SU-DHL-6 (cell line): Measurements from ENCODE around the gene GIMAP7.

Source experiments
- H2AFZ ChIP-seq: fragments of 200-600 bp; sonication (generic); 2 replicates; pipeline ENCODE4 v1.6.1; 2014; ENCODE audit warnings: low read depth, mild to moderate bottlenecking, moderate library complexity, mixed read lengths, antibody characterized with exemption, low read length; ENCODE audit not compliant: severe bottlenecking
- H3F3A ChIP-seq: fragments of 200-600 bp; shearing (Covaris generic); 2 replicates; pipeline ENCODE4 v1.6.0; 2016; ENCODE audit warnings: antibody characterized with exemption, mild to moderate bottlenecking; ENCODE audit not compliant: insufficient read depth
- H3K27ac ChIP-seq: fragments of 200-600 bp; sonication (generic); 2 replicates; pipeline ENCODE4 v1.5.1; 2016; ENCODE audit warnings: low read depth, mild to moderate bottlenecking, low read length, moderate library complexity, mixed read lengths
- H3K27me3 ChIP-seq: fragments of 200-600 bp; sonication (generic), shearing (Covaris generic); 2 replicates; pipeline ENCODE4 v1.6.0; 2014; ENCODE audit warnings: mild to moderate bottlenecking, low read length
- H3K36me3 ChIP-seq: fragments of 200-600 bp; sonication (generic); 2 replicates; pipeline ENCODE4 v1.6.1; 2014; ENCODE audit warnings: mild to moderate bottlenecking, low read length, mixed read lengths
- H3K4me2 ChIP-seq: fragments of 300-600, 200-600 bp; shearing (Covaris generic), sonication (generic); 2 replicates; pipeline ENCODE4 v1.6.0; 2014; ENCODE audit warnings: low read length, low read depth, mild to moderate bottlenecking; ENCODE audit not compliant: poor library complexity, severe bottlenecking
- H3K4me3 ChIP-seq: fragments of 200-600 bp; sonication (generic); 2 replicates; pipeline ENCODE4 v1.5.1; 2014; ENCODE audit warnings: antibody characterized with exemption, low read length, mild to moderate bottlenecking, mixed read lengths; ENCODE audit not compliant: insufficient read depth, poor library complexity, severe bottlenecking
- H3K79me2 ChIP-seq: fragments of 200-600 bp; sonication (generic); 2 replicates; pipeline ENCODE4 v1.6.1; 2014; ENCODE audit warnings: mild to moderate bottlenecking, low read length, moderate library complexity; ENCODE audit not compliant: insufficient read depth
- H3K9ac ChIP-seq: fragments of 200-600 bp; sonication (generic); 2 replicates; pipeline ENCODE4 v1.7.0; 2014; ENCODE audit warnings: mild to moderate bottlenecking, low read length
- H3K9me2 ChIP-seq: fragments of 200-600 bp; sonication (generic); replicated peaks from 2 replicates; pipeline ENCODE4 v1.6.1; 2014; ENCODE audit warnings: low read length; ENCODE audit not compliant: insufficient read depth
- H3K9me3 ChIP-seq: fragments of 200-600 bp; sonication (generic); 2 replicates; pipeline ENCODE4 v1.6.1; 2014; ENCODE audit warnings: low read length, mixed read lengths; ENCODE audit not compliant: insufficient read depth
- H4K20me1 ChIP-seq: fragments of 200-600 bp; sonication (generic); 2 replicates; pipeline ENCODE4 v1.6.1; 2014; ENCODE audit warnings: low read depth, mild to moderate bottlenecking, antibody characterized with exemption, low read length, moderate library complexity, mixed read lengths
- CTCF ChIP-seq: fragments of 200-600 bp; sonication (generic); IDR thresholded peaks from one replicate; pipeline ENCODE4 v1.5.1; 2017; ENCODE audit warnings: antibody characterized with exemption, mild to moderate bottlenecking, low read length, moderate library complexity; ENCODE audit not compliant: insufficient read depth, poor library complexity, severe bottlenecking
- EZH2phosphoT487 ChIP-seq: fragments of 200-600 bp; sonication (generic), shearing (Covaris generic); conservative IDR thresholded peaks from 2 replicates; pipeline ENCODE4 v1.6.1; 2018; ENCODE audit warnings: mild to moderate bottlenecking, antibody characterized with exemption, low read length, moderate library complexity, mixed read lengths

The GIMAP7 gene

GRCh38 chr7:150564006-150564405 is 49.3 kb downstream of the GIMAP7 start:
- H4K20me1 ChIP-seq = no peaks in the 10 kb centered on the region
- H2AFZ ChIP-seq = no peak overlapping the region
- no peaks in the 10 kb centered on the region; the same call in 1 of the 2 replicates for H3K9me2 ChIP-seq
- H3K9me3 ChIP-seq = peaks cover 6% of the 10 kb centered on the region; the same call in 1 of the 2 replicates
- no peaks in the 10 kb centered on the region; the same call in 1 of the 2 replicates for H3K27me3 ChIP-seq
- no peaks in the 10 kb centered on the region for H3F3A ChIP-seq
- no peaks in the 10 kb centered on the region for H3K79me2 ChIP-seq
- no peak overlapping the region for H3K4me2 ChIP-seq
- H3K9ac ChIP-seq = no peak overlapping the region
- H3K36me3 ChIP-seq = no peaks in the 10 kb centered on the region
- no peak overlapping the region for H3K27ac ChIP-seq
- no peak overlapping the region for H3K4me3 ChIP-seq
- TF ChIP-seq CTCF = no peak
- TF ChIP-seq EZH2phosphoT487 = no peak

- no peak overlapping the region for H2AFZ ChIP-seq
- no peak overlapping the region for H3K4me2 ChIP-seq
- no peaks in the 10 kb centered on the region for H3K36me3 ChIP-seq
- peaks cover 6% of the 10 kb centered on the region; the same call in 1 of the 2 replicates for H3K9me3 ChIP-seq
- H3F3A ChIP-seq = no peaks in the 10 kb centered on the region
- H4K20me1 ChIP-seq = no peaks in the 10 kb centered on the region
- H3K4me3 ChIP-seq = no peak overlapping the region
- no peaks in the 10 kb centered on the region; the same call in 1 of the 2 replicates for H3K27me3 ChIP-seq
- no peak overlapping the region for H3K9ac ChIP-seq
- no peak overlapping the region for H3K27ac ChIP-seq
- no peaks in the 10 kb centered on the region for H3K79me2 ChIP-seq
- H3K9me2 ChIP-seq = no peaks in the 10 kb centered on the region; the same call in 1 of the 2 replicates
- TF ChIP-seq CTCF (no peak), EZH2phosphoT487 (no peak)
Observed at GRCh38 chr7:150564566-150564965, 49.9 kb downstream of the GIMAP7 start.

GRCh38 chr7:150565239-150565638 is 50.6 kb downstream of the GIMAP7 start:
- Histone ChIP-seq H3K27me3 (no peaks in the 10 kb centered on the region; the same call in 1 of the 2 replicates), H3K9me2 (no peaks in the 10 kb centered on the region; the same call in 1 of the 2 replicates), H3K4me2 (no peak overlapping the region), H3K9ac (no peak overlapping the region), H3K79me2 (no peaks in the 10 kb centered on the region), H4K20me1 (no peaks in the 10 kb centered on the region), H3K9me3 (peaks cover 6% of the 10 kb centered on the region; the same call in 1 of the 2 replicates), H3F3A (no peaks in the 10 kb centered on the region), H3K4me3 (no peak overlapping the region), H3K27ac (no peak overlapping the region), H2AFZ (no peak overlapping the region), H3K36me3 (no peaks in the 10 kb centered on the region)
- TF ChIP-seq CTCF = no peak
- no peak for TF ChIP-seq EZH2phosphoT487
